GM23338 (cell line): ENCODE results near the gene VPS8. TPM values are rescaled to one million over a fixed set of nuclear protein-coding genes. Genes with fewer than 3 reads are reported as not detected.

Experiments used
- EZH2 ChIP-seq: fragments of 200-600 bp; sonication (generic); IDR thresholded peaks from one replicate; pipeline ENCODE4 v1.8.0; 2017; ENCODE audit warnings: antibody characterized with exemption, mild to moderate bottlenecking, low read depth; ENCODE audit not compliant: unreplicated experiment
- NANOG ChIP-seq: IDR thresholded peaks from 2 replicates; pipeline ENCODE4 v1.6.1; 2016; ENCODE audit warnings: antibody characterized with exemption, borderline replicate concordance
- REST ChIP-seq: IDR thresholded peaks from one replicate; pipeline ENCODE4 v1.6.1; 2018; ENCODE audit warnings: antibody characterized with exemption; ENCODE audit not compliant: unreplicated experiment
- ZNF114 ChIP-seq: fragments of 250-450 bp; sonication (Bioruptor Pico); IDR thresholded peaks from 2 replicates; pipeline ENCODE4 v1.5.0; 2020; ENCODE audit warnings: mild to moderate bottlenecking, moderate library complexity
- polyA plus RNA-seq: library from polyadenylated mRNA; unstranded; fragments of >200 nt; fragmentation: Nextera tagmentation; extraction: Ambion mirVana; gene quantifications from 2 replicates; pipeline ENCODE4 v1.2.1, GENCODE V29; 2016
- total RNA-seq: library from RNA; depleted of rRNA; stranded (reverse); fragments of >200 nt; shearing (Covaris generic); gene quantifications from 2 replicates; pipeline ENCODE4 v1.2.3, GENCODE V29; 2014
- TF ChIP-seq, protein P1 (sequence below): fragments of 250-450 bp; sonication (Bioruptor Pico); IDR thresholded peaks from 2 replicates; pipeline ENCODE4 v1.5.0; 2020; ENCODE audit warnings: mild to moderate bottlenecking, moderate library complexity

The VPS8 gene
- total and polyA plus RNA-seq, 2 experiments from 2014 or later, result 17.3 to 45.5 TPM

DNA sequence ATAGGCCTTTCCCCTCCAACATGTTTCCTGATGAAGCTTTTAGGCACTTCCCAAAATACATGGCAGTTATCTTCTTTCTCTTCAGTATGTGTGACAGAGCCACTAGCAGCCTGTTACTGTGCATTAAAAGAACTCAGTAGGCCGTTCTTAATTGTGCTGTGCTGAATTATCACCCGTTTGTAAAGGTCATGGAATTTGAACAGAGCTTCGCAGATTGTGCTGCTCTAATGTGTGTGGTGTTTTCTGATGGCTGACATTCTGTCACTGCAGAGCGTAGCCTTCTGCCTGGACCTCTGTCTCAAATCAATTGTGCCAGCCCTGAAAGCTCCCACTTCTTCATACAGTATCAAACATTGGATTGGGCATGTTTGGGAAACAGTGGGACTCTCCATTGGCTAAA lies 229.6 kb downstream of the VPS8 start (continued):
- TF ChIP-seq, protein P1, sequence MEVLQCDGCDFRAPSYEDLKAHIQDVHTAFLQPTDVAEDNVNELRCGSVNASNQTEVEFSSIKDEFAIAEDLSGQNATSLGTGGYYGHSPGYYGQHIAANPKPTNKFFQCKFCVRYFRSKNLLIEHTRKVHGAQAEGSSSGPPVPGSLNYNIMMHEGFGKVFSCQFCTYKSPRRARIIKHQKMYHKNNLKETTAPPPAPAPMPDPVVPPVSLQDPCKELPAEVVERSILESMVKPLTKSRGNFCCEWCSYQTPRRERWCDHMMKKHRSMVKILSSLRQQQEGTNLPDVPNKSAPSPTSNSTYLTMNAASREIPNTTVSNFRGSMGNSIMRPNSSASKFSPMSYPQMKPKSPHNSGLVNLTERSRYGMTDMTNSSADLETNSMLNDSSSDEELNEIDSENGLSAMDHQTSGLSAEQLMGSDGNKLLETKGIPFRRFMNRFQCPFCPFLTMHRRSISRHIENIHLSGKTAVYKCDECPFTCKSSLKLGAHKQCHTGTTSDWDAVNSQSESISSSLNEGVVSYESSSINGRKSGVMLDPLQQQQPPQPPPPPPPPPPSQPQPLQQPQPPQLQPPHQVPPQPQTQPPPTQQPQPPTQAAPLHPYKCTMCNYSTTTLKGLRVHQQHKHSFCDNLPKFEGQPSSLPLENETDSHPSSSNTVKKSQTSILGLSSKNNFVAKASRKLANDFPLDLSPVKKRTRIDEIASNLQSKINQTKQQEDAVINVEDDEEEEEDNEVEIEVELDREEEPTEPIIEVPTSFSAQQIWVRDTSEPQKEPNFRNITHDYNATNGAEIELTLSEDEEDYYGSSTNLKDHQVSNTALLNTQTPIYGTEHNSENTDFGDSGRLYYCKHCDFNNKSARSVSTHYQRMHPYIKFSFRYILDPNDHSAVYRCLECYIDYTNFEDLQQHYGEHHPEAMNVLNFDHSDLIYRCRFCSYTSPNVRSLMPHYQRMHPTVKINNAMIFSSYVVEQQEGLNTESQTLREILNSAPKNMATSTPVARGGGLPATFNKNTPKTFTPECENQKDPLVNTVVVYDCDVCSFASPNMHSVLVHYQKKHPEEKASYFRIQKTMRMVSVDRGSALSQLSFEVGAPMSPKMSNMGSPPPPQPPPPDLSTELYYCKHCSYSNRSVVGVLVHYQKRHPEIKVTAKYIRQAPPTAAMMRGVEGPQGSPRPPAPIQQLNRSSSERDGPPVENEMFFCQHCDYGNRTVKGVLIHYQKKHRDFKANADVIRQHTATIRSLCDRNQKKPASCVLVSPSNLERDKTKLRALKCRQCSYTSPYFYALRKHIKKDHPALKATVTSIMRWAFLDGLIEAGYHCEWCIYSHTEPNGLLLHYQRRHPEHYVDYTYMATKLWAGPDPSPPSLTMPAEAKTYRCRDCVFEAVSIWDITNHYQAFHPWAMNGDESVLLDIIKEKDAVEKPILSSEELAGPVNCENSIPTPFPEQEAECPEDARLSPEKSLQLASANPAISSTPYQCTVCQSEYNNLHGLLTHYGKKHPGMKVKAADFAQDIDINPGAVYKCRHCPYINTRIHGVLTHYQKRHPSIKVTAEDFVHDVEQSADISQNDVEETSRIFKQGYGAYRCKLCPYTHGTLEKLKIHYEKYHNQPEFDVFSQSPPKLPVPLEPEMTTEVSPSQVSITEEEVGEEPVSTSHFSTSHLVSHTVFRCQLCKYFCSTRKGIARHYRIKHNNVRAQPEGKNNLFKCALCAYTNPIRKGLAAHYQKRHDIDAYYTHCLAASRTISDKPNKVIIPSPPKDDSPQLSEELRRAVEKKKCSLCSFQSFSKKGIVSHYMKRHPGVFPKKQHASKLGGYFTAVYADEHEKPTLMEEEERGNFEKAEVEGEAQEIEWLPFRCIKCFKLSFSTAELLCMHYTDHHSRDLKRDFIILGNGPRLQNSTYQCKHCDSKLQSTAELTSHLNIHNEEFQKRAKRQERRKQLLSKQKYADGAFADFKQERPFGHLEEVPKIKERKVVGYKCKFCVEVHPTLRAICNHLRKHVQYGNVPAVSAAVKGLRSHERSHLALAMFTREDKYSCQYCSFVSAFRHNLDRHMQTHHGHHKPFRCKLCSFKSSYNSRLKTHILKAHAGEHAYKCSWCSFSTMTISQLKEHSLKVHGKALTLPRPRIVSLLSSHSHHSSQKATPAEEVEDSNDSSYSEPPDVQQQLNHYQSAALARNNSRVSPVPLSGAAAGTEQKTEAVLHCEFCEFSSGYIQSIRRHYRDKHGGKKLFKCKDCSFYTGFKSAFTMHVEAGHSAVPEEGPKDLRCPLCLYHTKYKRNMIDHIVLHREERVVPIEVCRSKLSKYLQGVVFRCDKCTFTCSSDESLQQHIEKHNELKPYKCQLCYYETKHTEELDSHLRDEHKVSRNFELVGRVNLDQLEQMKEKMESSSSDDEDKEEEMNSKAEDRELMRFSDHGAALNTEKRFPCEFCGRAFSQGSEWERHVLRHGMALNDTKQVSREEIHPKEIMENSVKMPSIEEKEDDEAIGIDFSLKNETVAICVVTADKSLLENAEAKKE (CRISPR knock-in tag), result no peak
- TF ChIP-seq REST (no peak), EZH2 (no peak), ZNF114 (CRISPR knock-in tag) (no peak), NANOG (no peak)
